Activated naive CD4-positive, alpha-beta T cell treated with Interleukin-2 at 50 U/mL for 16 hours (primary cell): Measurements from ENCODE around the gene CBLC.
"Not testable (repeated sequence)": the region's sequence is repeated elsewhere in the genome, so short reads cannot be mapped to it uniquely, and the experiment has no call there.

Experiments used
- DNase-seq: peaks from one replicate; pipeline ENCODE4 v3.0.0-alpha.2; 2020

Gene CBLC

GRCh38 chr19:44822177-44822576 is 44.5 kb downstream of the CBLC start:
- no peak for DNase-seq

GRCh38 chr19:44822670-44823372 is 45.1 kb downstream of the CBLC start:
- no peak for DNase-seq

- DNase-seq = no peak
These were observed 45.6 kb downstream of the CBLC start for GRCh38 chr19:44823373-44823698.

- no peak for DNase-seq
These were observed 47.1 kb downstream of the CBLC start for GRCh38 chr19:44824761-44825160.

- not testable (repeated sequence) for DNase-seq
These were observed 55.2 kb downstream of the CBLC start for GRCh38 chr19:44832875-44833274.

- not testable (repeated sequence) for DNase-seq
These were observed 56.7 kb downstream of the CBLC start for GRCh38 chr19:44834399-44834798.

GRCh38 chr19:44839276-44839675 is 61.6 kb downstream of the CBLC start:
- no peak for DNase-seq

- no peak for DNase-seq
These were observed 63.1 kb downstream of the CBLC start for GRCh38 chr19:44840811-44841210.

- peak; percentile 6 for DNase-seq
These were observed 63.5 kb downstream of the CBLC start for GRCh38 chr19:44841231-44841630.

GRCh38 chr19:44845286-44845611 is 67.6 kb downstream of the CBLC start:
- no peak for DNase-seq

GRCh38 chr19:44845612-44846454 is 68.1 kb downstream of the CBLC start, which contains the start of gene NECTIN2:
TSS of gene NECTIN2 (plus strand) at chr19:44846297. CDS start at chr19:44846526, 229 bp downstream.
- peak; percentile 86 for DNase-seq

- DNase-seq = no peak
These were observed 68.9 kb downstream of the CBLC start for GRCh38 chr19:44846455-44847143.

- DNase-seq = no peak
These were observed 69.7 kb downstream of the CBLC start for GRCh38 chr19:44847144-44848035.

GRCh38 chr19:44848036-44848811 is 70.5 kb downstream of the CBLC start:
- DNase-seq = no peak

- no peak for DNase-seq
These were observed 71.2 kb downstream of the CBLC start for GRCh38 chr19:44848812-44849447.
